HG03097 (cell line): ENCODE results near the gene CFAP68.

Experiments used
- ATAC-seq: cut with Tn5 transposase; IDR thresholded peaks from one replicate; pipeline ENCODE4 v1.9.1; 2021; ENCODE audit not compliant: unreplicated experiment, low FRiP score

Gene CFAP68

GRCh38 chr11:111878849-111879636 is at the start of gene CFAP68, which contains the start of gene FDXACB1:
TSS of gene CFAP68 (plus strand) at chr11:111879541. CDS start at chr11:111879561, 20 bp downstream.
TSS of gene FDXACB1 (minus strand) at chr11:111879165. CDS start at chr11:111879132, 33 bp downstream.
- ATAC-seq: peak; percentile 83

GRCh38 chr11:111833524-111833923 is 45.8 kb upstream of the CFAP68 start:
- no peak for ATAC-seq

GRCh38 chr11:111834432-111835163 is 44.7 kb upstream of the CFAP68 start:
- ATAC-seq: no peak

GRCh38 chr11:111835665-111836064 is 43.7 kb upstream of the CFAP68 start:
- no peak for ATAC-seq

- no peak for ATAC-seq
Measured at GRCh38 chr11:111836162-111836561, 43.2 kb upstream of the CFAP68 start.

GRCh38 chr11:111836721-111837120 is 42.6 kb upstream of the CFAP68 start:
- ATAC-seq: peak; percentile 80

- ATAC-seq: no peak
Measured at GRCh38 chr11:111837366-111837891, 41.9 kb upstream of the CFAP68 start.

GRCh38 chr11:111838054-111838453 is 41.3 kb upstream of the CFAP68 start:
- ATAC-seq: no peak

GRCh38 chr11:111840143-111840542 is 39.2 kb upstream of the CFAP68 start:
- no peak for ATAC-seq

- ATAC-seq: no peak
Measured at GRCh38 chr11:111841370-111842053, 37.8 kb upstream of the CFAP68 start.

GRCh38 chr11:111843661-111844060 is 35.7 kb upstream of the CFAP68 start:
- ATAC-seq: no peak

GRCh38 chr11:111845276-111846028 is 33.9 kb upstream of the CFAP68 start:
- no peak for ATAC-seq

GRCh38 chr11:111846063-111846462 is 33.3 kb upstream of the CFAP68 start:
- no peak for ATAC-seq

- no peak for ATAC-seq
Measured at GRCh38 chr11:111846636-111847035, 32.7 kb upstream of the CFAP68 start.

GRCh38 chr11:111849631-111850030 is 29.7 kb upstream of the CFAP68 start:
- ATAC-seq: no peak

- ATAC-seq: no peak
Measured at GRCh38 chr11:111851067-111851466, 28.3 kb upstream of the CFAP68 start.

GRCh38 chr11:111851636-111852035 is 27.7 kb upstream of the CFAP68 start:
- ATAC-seq: no peak

- no peak for ATAC-seq
Measured at GRCh38 chr11:111852103-111852502, 27.2 kb upstream of the CFAP68 start.

GRCh38 chr11:111855506-111855905 is 23.8 kb upstream of the CFAP68 start:
- no peak for ATAC-seq

GRCh38 chr11:111860257-111860656 is 19.1 kb upstream of the CFAP68 start:
- no peak for ATAC-seq
